Thoracic aorta (tissue), 2 donors: ENCODE data around the gene TEPSIN. TPM values are rescaled to one million over a fixed set of nuclear protein-coding genes. Genes with fewer than 3 reads are reported as not detected.

Experiments used
- ATAC-seq: fragments of 150-250 bp; one replicate; pipeline ENCODE4 v1.8.0; 2017; ENCODE audit warnings: low read depth; ENCODE audit not compliant: insufficient number of reproducible peaks, low FRiP score
- DNase-seq: peaks from one replicate; pipeline ENCODE4 v3.0.0-alpha.2; 2020; ENCODE audit warnings: low spot score
- H3K27ac ChIP-seq, 2 donors: fragments of 200-600 bp; sonication (generic); 1 replicate in 1 of 2; 2 replicates in 1 of 2; pipeline ENCODE4 v1.5.1; 2016; ENCODE audit warnings: mild to moderate bottlenecking in 2 of 2, moderate library complexity in 2 of 2
- H3K27me3 ChIP-seq: fragments of 200-600 bp; sonication (generic); replicated peaks from 2 replicates; pipeline ENCODE4 v1.6.0; 2016; ENCODE audit warnings: mild to moderate bottlenecking; ENCODE audit not compliant: insufficient read depth
- H3K36me3 ChIP-seq: fragments of 200-600 bp; sonication (generic); one replicate; pipeline ENCODE4 v1.5.1; 2016
- H3K4me1 ChIP-seq, 2 donors: fragments of 200-600 bp; sonication (generic); 1 replicate in 1 of 2; 2 replicates in 1 of 2; pipeline versions ENCODE4 v1.5.1 to v1.6.0; 2016; ENCODE audit warnings: low read depth in 2 of 2, mild to moderate bottlenecking in 1 of 2; ENCODE audit not compliant: control insufficient read depth in 1 of 2
- H3K4me3 ChIP-seq: fragments of 200-600 bp; sonication (generic); 2 replicates; pipeline ENCODE4 v1.5.1; 2016; ENCODE audit warnings: mild to moderate bottlenecking
- H3K9me3 ChIP-seq: fragments of 200-600 bp; sonication (generic); 2 replicates; pipeline ENCODE4 v1.5.1; 2016
- CTCF ChIP-seq: fragments of 200-600 bp; sonication (generic); IDR thresholded peaks from one replicate; pipeline ENCODE4 v1.5.1; 2019; ENCODE audit warnings: antibody characterized with exemption
- total RNA-seq, 2 donors: library from RNA; depleted of rRNA; stranded (reverse); fragments of >200 nt; gene quantifications; one replicate each; pipeline versions ENCODE4 v1.1.0 to v1.2.3, GENCODE V29; 2016

The TEPSIN gene
- total RNA-seq, 2 donors from 2014 or later, result 52.4 to 70.8 TPM

DNA sequence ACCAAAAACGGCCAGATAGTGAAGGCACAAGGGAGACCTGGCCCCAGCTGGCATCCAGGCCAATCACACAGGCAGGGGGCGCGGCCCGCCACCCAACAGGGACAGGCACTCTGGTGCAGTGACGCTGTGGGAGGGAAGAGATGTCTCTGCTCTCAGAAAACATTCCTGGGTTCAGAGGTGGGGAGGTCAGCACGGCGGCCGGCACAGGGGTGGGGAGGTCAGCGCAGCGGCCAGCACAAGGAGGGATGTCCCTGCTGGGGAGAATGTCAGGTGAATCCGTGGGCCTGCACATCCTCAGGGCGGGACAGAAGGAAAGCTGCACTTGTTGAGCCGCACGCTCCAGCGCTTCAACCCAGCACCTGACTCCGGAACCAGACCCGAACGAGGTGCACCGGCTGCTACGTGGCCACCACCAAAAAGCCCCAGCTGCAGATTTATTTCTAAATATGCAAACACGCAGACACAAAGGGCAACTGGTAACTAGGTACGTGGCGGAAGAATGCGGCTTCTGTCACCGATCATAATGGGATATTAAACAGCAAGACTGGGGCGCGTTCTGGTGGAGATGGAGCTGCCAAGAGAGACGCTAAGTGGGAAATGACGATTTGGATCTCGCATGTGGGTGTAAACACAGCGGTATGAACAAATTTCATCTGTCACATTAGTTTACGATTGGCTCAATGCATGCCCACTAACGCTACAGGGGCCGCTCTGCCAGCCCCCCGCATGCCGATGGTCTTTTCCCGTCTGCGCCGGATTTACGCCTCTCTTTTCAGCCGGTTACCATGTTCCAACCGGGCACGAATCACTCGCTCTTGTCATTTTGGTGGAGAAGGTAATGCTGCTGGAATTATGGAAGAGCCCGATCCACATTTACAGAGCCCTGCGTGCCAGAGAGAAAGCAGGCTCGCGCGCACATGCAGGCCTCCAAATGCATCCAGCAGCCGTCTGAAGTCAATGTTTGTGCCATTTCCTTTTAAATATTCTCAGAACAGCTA lies 40.7 kb upstream of the TEPSIN start:
- ATAC-seq, result no peak
- Histone ChIP-seq H3K4me1 (no peaks in the 10 kb centered on the region), H3K9me3 (no peaks in the 10 kb centered on the region), H3K4me3 (no peak overlapping the region), H3K27me3 (no peaks in the 10 kb centered on the region), H3K36me3 (peaks cover 35% of the 10 kb centered on the region), H3K27ac (no peak overlapping the region)
- no peak for DNase-seq
- no peak for TF ChIP-seq CTCF

GRCh38 chr17:81278831-81279230 lies 40.0 kb upstream of the TEPSIN start:
- no peaks in the 10 kb centered on the region for H3K9me3 ChIP-seq
- ATAC-seq (no peak), DNase-seq (no peak)
- H3K27me3 ChIP-seq, result no peaks in the 10 kb centered on the region
- no peak overlapping the region for H3K27ac ChIP-seq
- peaks cover 43% of the 10 kb centered on the region for H3K36me3 ChIP-seq
- no peak for TF ChIP-seq CTCF
- no peak overlapping the region for H3K4me3 ChIP-seq
- H3K4me1 ChIP-seq, result no peaks in the 10 kb centered on the region

- Histone ChIP-seq H3K9me3 (no peaks in the 10 kb centered on the region), H3K27ac (no peak overlapping the region), H3K4me3 (no peak overlapping the region), H3K4me1 (no peaks in the 10 kb centered on the region), H3K36me3 (peaks cover 48% of the 10 kb centered on the region), H3K27me3 (no peaks in the 10 kb centered on the region)
- no peak for DNase-seq
- no peak for ATAC-seq
- TF ChIP-seq CTCF, result no peak
Measured at GRCh38 chr17:81277946-81278693, 39.3 kb upstream of the TEPSIN start.

GRCh38 chr17:81277421-81277820 lies 38.6 kb upstream of the TEPSIN start:
- DNase-seq, result no peak
- H3K36me3 ChIP-seq, result peaks cover 55% of the 10 kb centered on the region
- H3K27me3 ChIP-seq, result no peaks in the 10 kb centered on the region
- TF ChIP-seq CTCF, result no peak
- no peak for ATAC-seq
- no peak overlapping the region for H3K4me3 ChIP-seq
- H3K27ac ChIP-seq, result no peak overlapping the region
- H3K9me3 ChIP-seq, result no peaks in the 10 kb centered on the region
- no peaks in the 10 kb centered on the region for H3K4me1 ChIP-seq

DNA sequence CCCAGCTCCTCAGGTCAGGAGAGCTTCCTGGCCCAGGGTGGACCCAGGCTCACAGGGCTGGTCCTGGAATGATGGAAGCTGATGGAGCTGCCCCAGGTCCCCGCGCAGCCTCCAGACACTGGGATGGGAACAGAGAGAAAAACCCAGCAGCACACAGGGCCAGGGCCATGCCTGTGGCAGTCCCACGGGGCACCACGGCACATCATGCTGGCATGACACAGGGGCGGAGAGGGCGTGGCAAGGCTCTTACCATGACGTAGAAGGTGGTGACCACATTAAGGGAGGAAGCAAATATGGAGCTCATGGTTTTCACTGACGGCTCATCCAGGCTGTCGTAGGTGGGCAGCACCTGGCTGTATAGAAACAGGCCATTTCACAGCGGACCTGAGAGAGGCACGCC lies 37.9 kb upstream of the TEPSIN start:
- no peak overlapping the region for H3K4me3 ChIP-seq
- no peaks in the 10 kb centered on the region for H3K4me1 ChIP-seq
- no peak for TF ChIP-seq CTCF
- H3K27ac ChIP-seq, result no peak overlapping the region
- peaks cover 59% of the 10 kb centered on the region for H3K36me3 ChIP-seq
- DNase-seq, result no peak
- no peaks in the 10 kb centered on the region for H3K27me3 ChIP-seq
- H3K9me3 ChIP-seq, result no peaks in the 10 kb centered on the region
- no peak for ATAC-seq
